HEK293 (cell line): ENCODE results near the gene RFXAP.
"Not testable (repeated sequence)": the region's sequence is repeated elsewhere in the genome, so short reads cannot be mapped to it uniquely, and the experiment has no call there.

ENCODE experiments used
- CTCF ChIA-PET: fragments of 350-600 bp; formaldehyde crosslinking; extraction: SDS; loops from one replicate; lab custom pipeline; 2021; ENCODE audit warnings: antibody characterized with exemption; lab: Yijun Ruan, JAX
- POLR2A ChIA-PET: fragments of 300-600 bp; formaldehyde crosslinking; extraction: SDS; loops from one replicate; lab custom pipeline; 2020; ENCODE audit warnings: antibody characterized with exemption, inconsistent platforms; lab: Yijun Ruan, JAX
- H3K27ac ChIP-seq: fragments of 200-500 bp; sonication (Bioruptor generic); 2 replicates; pipeline ENCODE4 v1.5.1; 2014; ENCODE audit warnings: low read depth, low read length, control low read depth, inconsistent platforms; ENCODE audit errors: extremely low read depth
- H3K36me3 ChIP-seq, 2 experiments: fragments of 200-500 bp in 1 of 2; sonication (Bioruptor generic) in 1 of 2; 1 replicate in 1 of 2; 2 replicates in 1 of 2; pipeline ENCODE4 v1.5.1; 2014 to 2017; ENCODE audit warnings: inconsistent platforms in 2 of 2, low read length in 2 of 2; ENCODE audit not compliant: control insufficient read depth in 2 of 2, insufficient read depth in 1 of 2
- H3K4me1 ChIP-seq: fragments of 200-500 bp; sonication (Bioruptor generic); 2 replicates; pipeline ENCODE4 v1.5.1; 2014; ENCODE audit warnings: mild to moderate bottlenecking, low read length, inconsistent platforms; ENCODE audit not compliant: control insufficient read depth, insufficient read depth
- H3K4me3 ChIP-seq: 2 replicates; pipeline ENCODE4 v1.5.1; 2011; ENCODE audit warnings: low read depth, mild to moderate bottlenecking, control low read depth, low read length, moderate library complexity
- H3K9me3 ChIP-seq: fragments of 200-500 bp; sonication (Bioruptor generic); 2 replicates; pipeline ENCODE4 v1.5.1; 2014; ENCODE audit warnings: low read depth, low read length, inconsistent platforms; ENCODE audit not compliant: control insufficient read depth, insufficient read depth
- KLF17 ChIP-seq: fragments of 450-650 bp; formaldehyde crosslinking; IDR thresholded peaks from 2 replicates; pipeline ENCODE4 v1.5.1; 2016; ENCODE audit warnings: missing biosample characterization, missing genetic modification characterization
- MZF1 ChIP-seq: fragments of 450-650 bp; formaldehyde crosslinking; IDR thresholded peaks from 2 replicates; pipeline ENCODE4 v1.5.1; 2017; ENCODE audit warnings: missing biosample characterization, missing genetic modification characterization, borderline replicate concordance
- ZFP3 ChIP-seq: fragments of 450-650 bp; formaldehyde crosslinking; IDR thresholded peaks from 2 replicates; pipeline ENCODE4 v1.5.1; 2016; ENCODE audit warnings: low read depth, missing biosample characterization, missing genetic modification characterization
- ZNF133 ChIP-seq: fragments of 450-650 bp; formaldehyde crosslinking; IDR thresholded peaks from 2 replicates; pipeline ENCODE4 v1.5.1; 2016; ENCODE audit warnings: missing biosample characterization, missing genetic modification characterization
- ZNF174 ChIP-seq: fragments of 450-650 bp; formaldehyde crosslinking; IDR thresholded peaks from 2 replicates; pipeline ENCODE4 v1.5.0; 2017; ENCODE audit warnings: missing biosample characterization, mild to moderate bottlenecking, missing genetic modification characterization
- ZNF184 ChIP-seq: fragments of 450-650 bp; IDR thresholded peaks from 2 replicates; pipeline ENCODE4 v1.5.1; 2018; ENCODE audit warnings: missing biosample characterization, mild to moderate bottlenecking, missing genetic modification characterization
- ZNF280C ChIP-seq: fragments of 450-650 bp; formaldehyde crosslinking; IDR thresholded peaks from 2 replicates; pipeline ENCODE4 v1.5.1; 2016; ENCODE audit warnings: missing biosample characterization, missing genetic modification characterization
- ZNF280D ChIP-seq: fragments of 450-650 bp; formaldehyde crosslinking; IDR thresholded peaks from 2 replicates; pipeline ENCODE4 v1.5.1; 2016; ENCODE audit warnings: missing biosample characterization, missing genetic modification characterization
- ZNF292 ChIP-seq: fragments of 450-650 bp; formaldehyde crosslinking; IDR thresholded peaks from 2 replicates; pipeline ENCODE4 v1.5.1; 2016; ENCODE audit warnings: low read depth, missing biosample characterization, missing genetic modification characterization, borderline replicate concordance
- ZNF398 ChIP-seq: fragments of 450-650 bp; formaldehyde crosslinking; IDR thresholded peaks from 2 replicates; pipeline ENCODE4 v1.5.1; 2017; ENCODE audit warnings: missing biosample characterization, missing genetic modification characterization
- ZNF654 ChIP-seq: fragments of 450-650 bp; formaldehyde crosslinking; IDR thresholded peaks from 2 replicates; pipeline ENCODE4 v1.5.1; 2016; ENCODE audit warnings: low read depth, missing biosample characterization, missing genetic modification characterization

The RFXAP gene

DNA sequence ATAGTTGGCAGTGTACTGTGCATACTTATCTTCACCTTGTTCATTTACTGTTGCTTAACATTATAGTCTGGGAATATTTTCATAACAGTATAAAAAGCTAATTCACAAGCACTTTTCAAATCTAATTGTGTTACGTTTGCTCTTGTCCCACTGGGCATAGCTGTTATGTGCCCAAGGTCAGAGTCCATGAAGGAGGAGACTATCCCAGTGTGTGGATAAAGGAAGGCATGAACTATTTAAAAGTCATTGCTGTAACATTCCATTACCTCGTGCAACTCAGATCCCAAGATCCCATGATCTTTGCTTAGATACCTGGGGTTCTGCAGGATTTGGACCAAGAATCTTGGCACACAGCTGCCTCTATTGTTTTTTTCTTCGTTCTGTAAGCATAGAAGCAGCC lies 35.1 kb upstream of the RFXAP start:
- ChIA-PET POLR2A (no interaction called here), CTCF (no interaction called here)
- H3K36me3 ChIP-seq: no peaks in the 10 kb centered on the region
- H3K4me3 ChIP-seq: no peak overlapping the region
- H3K4me1 ChIP-seq: no peaks in the 10 kb centered on the region
- H3K9me3 ChIP-seq: no peaks in the 10 kb centered on the region
- no peak for TF ChIP-seq ZNF292 (tag by site-specific recombination)
- H3K27ac ChIP-seq: no peak overlapping the region

DNA sequence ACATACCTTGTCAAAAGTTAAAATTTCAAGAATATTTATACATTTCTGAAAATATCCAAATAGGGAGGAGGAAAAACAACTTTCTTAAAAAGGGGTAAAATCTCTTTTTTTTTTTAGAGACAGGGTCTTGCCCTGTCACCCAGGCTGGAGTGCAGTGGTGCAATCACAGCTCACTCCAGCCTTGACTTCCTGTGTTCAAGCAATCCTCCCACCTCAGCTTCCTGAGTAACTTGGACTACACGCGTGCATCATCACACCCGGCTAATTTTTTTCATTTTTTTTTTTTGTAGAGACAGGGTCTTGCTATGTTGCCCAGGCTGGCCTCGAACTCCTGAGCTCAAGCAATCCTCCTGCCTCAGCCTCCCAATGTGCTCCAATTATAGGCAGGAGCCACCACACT lies 32.8 kb upstream of the RFXAP start:
- H3K4me1 ChIP-seq, CTCF ChIA-PET, H3K27ac ChIP-seq, H3K4me3 ChIP-seq, H3K36me3 ChIP-seq, POLR2A ChIA-PET, H3K9me3 ChIP-seq: not testable (repeated sequence)

DNA sequence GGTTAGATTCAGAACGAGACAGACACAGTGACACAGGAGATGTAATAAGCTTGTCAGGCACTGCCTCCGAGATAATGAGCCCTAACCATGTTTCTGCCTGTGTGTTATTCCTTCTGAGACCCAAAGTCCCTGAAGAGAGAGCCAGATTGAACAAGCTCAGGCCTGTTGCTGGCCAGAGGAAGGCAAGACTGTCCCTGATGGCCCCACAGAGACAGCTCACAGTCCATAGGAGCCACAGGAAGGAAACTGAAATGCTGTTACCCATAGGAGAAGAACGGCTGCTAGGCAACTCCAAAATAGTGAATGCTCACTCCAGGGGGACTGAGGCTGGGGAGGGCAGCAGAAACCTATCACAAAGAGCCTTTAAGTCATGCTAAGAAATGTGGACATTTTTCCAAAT lies 31.8 kb upstream of the RFXAP start:
- POLR2A ChIA-PET: no interaction called here
- Histone ChIP-seq H3K36me3 (no peaks in the 10 kb centered on the region), H3K27ac (no peak overlapping the region), H3K4me1 (no peaks in the 10 kb centered on the region), H3K9me3 (no peaks in the 10 kb centered on the region), H3K4me3 (no peak overlapping the region)
- TF ChIP-seq ZNF133: no peak
- CTCF ChIA-PET: no interaction called here

GRCh38 chr13:36788276-36788675 lies 30.7 kb upstream of the RFXAP start:
- Histone ChIP-seq H3K27ac (no peak overlapping the region), H3K36me3 (no peaks in the 10 kb centered on the region), H3K4me1 (no peaks in the 10 kb centered on the region), H3K4me3 (no peak overlapping the region), H3K9me3 (no peaks in the 10 kb centered on the region)
- CTCF ChIA-PET: no interaction called here
- POLR2A ChIA-PET: no interaction called here
- no peak for TF ChIP-seq ZNF280C
- TF ChIP-seq ZNF398: no peak
- TF ChIP-seq ZNF654: no peak
- no peak for TF ChIP-seq KLF17 (tag by site-specific recombination)
- no peak for TF ChIP-seq ZNF280D
- no peak for TF ChIP-seq ZFP3 (tag by site-specific recombination)
- TF ChIP-seq ZNF184 (tag by site-specific recombination): no peak
- TF ChIP-seq MZF1 (tag by site-specific recombination): no peak
- TF ChIP-seq ZNF174 (tag by site-specific recombination): no peak
